Activated T-helper 1 cell treated with anti-CD3 and anti-CD28 coated beads, Interleukin-2, amount 50 U/mL, for 16 hours (primary cell): ENCODE measurements around the gene DNAJC3.

Experiments used
- DNase-seq, 2 donors: peaks; one replicate each; pipeline ENCODE4 v3.0.0-alpha.2; 2020; ENCODE audit warnings: low read depth in 1 of 2, low spot score in 1 of 2

DNAJC3 gene

DNA sequence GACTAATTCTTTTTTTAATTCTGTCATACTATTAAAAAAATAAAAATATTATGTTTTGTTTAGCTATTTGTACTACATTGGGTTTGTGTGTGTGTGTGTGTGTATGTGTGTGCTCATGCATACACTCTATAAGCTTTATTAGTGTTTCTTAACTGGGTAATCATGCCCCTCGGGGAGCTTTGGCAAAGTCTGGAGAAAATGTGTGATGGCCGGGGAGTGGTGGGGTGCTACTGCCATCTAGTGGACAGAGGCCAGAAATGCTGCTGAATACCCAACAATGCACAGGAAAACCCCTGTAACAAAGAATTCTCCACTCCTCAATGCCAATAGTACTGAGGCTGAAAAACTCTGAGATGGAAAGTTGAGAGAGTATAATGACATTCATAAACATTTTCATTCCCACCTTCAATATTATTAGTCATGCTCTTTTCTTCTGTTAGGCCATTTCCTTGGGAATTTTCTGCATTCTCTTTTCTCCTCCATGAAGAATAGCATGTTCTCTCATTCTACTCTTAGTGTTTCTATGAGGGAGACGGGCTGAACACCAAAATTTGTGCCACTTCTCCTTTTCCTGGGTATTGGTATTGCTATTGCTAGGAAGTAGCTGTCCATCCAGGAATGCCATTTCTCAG lies 157.3 kb downstream of the DNAJC3 start:
- peak; percentile 22 to 39 for DNase-seq

- DNase-seq, result no peak
Observed at GRCh38 chr13:95841894-95842293, 165.0 kb downstream of the DNAJC3 start.

DNA sequence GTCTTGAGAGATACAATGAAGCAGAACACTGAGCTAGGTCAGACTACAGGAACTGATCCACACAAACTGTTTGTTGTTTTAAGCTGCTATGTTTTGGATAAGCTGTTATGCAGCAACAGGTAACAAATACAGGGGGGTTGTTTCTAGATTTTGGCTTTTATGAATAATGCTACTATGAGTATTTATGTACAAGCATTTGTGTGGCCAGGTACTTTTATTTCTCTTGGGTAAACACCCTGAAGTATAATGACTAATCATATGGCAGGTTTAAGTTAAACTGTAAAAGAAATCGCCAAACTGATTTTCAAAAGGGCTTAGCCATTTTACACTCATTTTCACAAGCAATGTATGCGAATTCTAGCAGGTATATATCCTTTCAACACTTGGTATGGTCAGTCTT lies 166.0 kb downstream of the DNAJC3 start:
- DNase-seq, result no peak
